ENCODE results near the gene HES5.

The HES5 gene

DNA sequence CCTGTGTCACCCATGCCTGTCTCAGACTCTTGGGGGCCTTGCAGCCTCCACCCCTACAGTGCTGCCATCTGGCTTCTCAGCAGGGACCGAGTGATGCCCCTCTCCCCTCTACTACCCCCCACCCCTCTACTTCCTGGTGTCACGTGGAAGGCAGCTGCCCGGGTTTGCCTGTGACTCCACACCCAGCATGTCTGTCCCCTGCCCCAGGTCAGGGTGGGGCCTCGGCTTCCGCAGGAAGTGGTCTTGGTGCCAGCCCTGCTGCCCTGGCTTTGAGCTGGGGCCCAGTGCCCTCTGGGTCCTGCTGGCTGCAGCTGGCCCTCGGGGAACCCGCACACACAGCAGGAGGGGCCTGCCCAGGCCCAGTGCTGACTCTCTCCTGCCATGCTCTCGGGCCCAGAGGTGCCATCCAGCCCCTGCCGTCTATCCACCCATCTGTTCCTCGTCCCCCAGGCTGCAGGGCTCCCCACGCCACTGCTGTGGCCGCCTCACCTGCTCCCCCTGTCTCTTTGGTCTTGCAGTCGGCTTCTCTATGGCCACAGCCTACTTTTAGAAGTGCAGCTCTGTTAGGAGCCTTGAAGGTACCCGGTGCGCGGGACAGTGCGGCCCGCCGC lies 30.0 kb downstream of the HES5 start:
- no peak for DNase-seq

DNA sequence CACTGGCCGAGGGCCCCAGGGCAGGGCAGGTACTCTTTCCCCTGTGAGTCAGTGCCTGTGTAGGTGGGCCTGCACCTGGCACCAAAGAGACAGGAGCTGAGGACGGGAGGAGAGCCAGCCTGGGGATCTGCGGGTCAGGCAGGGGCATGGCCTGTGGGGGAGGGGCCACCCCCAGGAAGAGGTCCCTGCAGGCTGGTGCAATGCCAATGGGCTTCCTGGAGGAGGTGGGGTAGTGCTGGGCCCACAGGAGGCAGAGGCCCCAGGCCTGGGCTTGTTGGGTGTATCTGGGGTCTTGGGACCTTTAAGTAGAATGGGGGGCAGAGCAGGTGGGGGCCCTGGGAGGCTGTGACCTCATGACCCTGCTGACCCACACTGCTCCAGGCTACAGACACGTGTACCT lies 30.8 kb downstream of the HES5 start:
- no peak for DNase-seq

DNA sequence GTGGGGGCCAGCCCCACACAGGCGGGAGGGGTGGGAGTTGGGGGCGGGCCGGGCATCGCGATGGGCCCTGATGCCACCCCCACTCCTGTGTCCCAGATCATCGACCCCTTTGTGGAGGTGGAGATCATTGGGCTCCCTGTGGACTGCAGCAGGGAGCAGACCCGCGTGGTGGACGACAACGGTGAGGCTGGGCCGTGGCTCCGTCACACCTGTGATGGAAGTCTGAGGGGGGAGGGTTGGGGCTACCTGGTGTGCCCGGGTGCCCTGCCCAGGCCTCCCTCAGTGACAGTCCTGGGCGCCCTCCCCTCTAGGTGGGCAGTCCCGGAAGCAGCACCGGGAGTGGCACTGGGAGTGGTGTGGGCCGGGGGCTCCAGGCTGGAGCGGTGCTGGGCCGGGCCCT lies 31.4 kb downstream of the HES5 start:
- DNase-seq: no peak

DNA sequence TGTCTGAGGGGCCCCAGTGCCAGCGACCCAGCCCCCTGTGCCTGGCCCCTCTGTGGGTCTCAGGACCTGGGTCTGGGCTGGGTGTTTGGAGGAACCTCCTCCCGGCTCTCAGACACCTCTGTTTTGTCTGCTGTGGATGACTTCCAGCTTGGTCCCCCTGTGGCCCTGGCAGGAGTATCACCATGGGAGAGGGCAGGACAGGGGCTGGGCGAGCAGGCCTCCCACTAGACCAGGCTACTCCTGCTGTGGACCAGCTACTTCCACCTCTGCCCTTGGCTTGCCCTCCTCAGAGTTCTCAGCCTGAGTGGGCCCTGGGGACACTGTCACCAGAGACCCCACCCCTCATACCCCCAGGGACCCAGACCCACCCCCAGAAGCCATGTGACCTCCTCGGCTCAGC lies 32.2 kb downstream of the HES5 start:
- DNase-seq: no peak

GRCh38 chr1:2496746-2497145 lies 33.3 kb downstream of the HES5 start:
- no peak for DNase-seq

GRCh38 chr1:2496087-2496622 lies 33.9 kb downstream of the HES5 start:
- DNase-seq: peak in 1 of 2 experiments; percentile 46

DNA sequence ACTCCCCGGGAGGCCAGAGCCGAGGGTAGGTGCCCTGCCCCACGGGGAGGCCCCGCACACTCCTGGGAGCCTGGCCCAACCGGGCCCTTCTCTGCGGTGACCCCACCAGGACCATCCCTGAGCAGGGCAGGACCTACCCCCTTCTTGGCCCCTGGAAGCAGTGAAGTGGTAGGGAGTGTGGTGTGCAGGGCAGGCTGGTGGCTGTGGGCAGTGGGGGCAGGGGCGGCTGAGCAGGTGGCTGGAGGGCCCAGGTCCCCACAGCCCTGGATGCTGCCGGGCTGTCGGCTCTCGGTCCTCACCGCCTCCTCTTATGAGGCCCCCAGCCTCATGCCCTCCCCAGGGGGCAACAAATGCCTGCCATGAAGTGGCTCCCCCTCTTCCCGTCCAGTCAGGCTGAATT lies 34.5 kb downstream of the HES5 start:
- no peak for DNase-seq

DNA sequence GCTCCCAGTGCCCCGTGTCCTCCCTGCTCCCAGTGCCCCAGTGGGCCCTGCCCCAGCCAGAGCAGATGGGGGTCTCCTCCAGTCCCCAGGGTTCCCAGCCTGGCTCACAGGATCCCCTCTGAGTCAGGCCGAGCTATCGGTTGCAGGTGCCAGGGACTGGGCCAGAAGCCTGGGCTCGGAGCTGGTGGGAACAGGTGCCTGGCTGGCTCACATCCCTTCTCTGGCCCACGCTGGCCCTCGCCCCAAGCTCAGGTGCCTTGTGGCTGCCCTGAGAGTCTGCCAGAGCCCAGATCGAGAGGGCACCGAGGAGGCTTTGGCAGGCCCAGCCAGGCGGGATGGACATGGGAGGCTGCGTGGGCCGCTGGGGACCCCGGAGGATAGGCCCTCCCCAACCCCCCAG lies 35.0 kb downstream of the HES5 start:
- no peak for DNase-seq

GRCh38 chr1:2494323-2494693 lies 35.8 kb downstream of the HES5 start:
- peak in 1 of 2 experiments; percentile 28 for DNase-seq

GRCh38 chr1:2493691-2494322 lies 36.3 kb downstream of the HES5 start:
- no peak for DNase-seq

DNA sequence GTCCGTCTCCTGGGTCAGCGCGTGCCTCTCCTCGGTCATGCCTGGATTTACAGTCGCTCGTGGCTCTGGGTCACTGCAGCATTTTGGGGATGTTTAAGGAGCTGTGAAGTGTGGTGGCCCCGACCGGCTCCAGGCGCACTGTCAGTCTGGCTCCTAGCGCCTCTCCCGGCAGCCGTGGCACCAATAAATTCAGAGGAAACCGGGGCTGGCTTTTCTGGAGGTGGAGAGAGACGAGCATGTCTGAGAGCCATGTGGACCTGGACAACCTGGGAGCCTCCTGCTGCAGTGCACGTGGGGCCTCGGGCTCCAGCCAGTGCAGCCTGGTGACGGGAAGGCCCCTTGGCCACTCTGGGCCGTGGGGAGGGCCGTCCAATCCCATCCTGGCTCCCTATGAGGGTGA lies 36.8 kb downstream of the HES5 start:
- no peak for DNase-seq

- no peak for DNase-seq
These were observed 38.0 kb downstream of the HES5 start for GRCh38 chr1:2492091-2492490.

GRCh38 chr1:2489615-2490014 lies 40.4 kb downstream of the HES5 start:
- no peak for DNase-seq

- no peak for DNase-seq
These were observed 41.4 kb downstream of the HES5 start for GRCh38 chr1:2488688-2489087.

- DNase-seq: no peak
These were observed 43.5 kb downstream of the HES5 start for GRCh38 chr1:2486558-2486957.

GRCh38 chr1:2486041-2486440 lies 44.0 kb downstream of the HES5 start:
- DNase-seq: no peak

DNA sequence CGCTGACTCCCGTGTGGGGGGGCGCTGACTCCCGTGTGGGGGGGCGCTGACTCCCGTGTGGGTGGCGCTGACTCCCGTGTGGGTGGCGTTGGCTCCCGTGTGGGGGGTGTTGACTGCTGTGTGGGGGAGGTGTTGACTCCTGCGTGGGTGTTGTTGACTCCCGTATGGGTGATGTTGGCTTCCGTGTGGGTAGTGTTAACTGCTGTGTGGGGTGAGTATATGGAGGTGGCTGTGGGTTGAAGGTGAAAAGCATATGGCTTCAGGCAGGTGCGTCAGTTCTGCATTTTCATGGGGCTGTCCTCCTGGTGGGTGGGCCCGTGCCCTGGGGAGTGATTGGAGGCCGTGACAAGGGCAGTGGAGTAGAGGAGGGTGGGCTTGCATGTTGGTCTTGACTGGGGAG lies 46.1 kb downstream of the HES5 start:
- no peak for DNase-seq

DNA sequence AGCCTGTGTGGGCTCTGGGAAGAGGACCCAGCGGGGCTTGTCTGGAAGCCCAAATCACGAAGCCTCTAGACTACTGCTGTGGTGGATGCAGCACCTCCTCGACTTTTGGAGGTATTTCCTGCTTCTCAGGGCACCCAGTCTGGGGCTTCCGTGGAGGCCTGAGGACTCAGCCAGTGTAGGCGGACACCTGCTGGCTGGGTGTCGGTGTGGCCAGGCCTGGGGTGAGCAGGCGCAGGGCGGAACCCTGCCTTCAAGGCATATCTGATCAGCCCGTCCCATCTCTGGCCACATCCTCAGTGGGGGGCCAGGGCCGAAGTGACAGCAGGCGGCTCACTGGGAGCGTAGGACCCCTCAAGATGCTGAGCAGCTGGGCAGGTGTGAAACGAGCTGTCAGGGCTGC lies 47.0 kb downstream of the HES5 start:
- no peak for DNase-seq

- no peak for DNase-seq
These were observed 47.5 kb downstream of the HES5 start for GRCh38 chr1:2482588-2482987.

GRCh38 chr1:2481885-2482284 lies 48.2 kb downstream of the HES5 start:
- DNase-seq: no peak

GRCh38 chr1:2480986-2481364 lies 49.1 kb downstream of the HES5 start:
- DNase-seq: peak in 1 of 2 experiments; percentile 14

DNA sequence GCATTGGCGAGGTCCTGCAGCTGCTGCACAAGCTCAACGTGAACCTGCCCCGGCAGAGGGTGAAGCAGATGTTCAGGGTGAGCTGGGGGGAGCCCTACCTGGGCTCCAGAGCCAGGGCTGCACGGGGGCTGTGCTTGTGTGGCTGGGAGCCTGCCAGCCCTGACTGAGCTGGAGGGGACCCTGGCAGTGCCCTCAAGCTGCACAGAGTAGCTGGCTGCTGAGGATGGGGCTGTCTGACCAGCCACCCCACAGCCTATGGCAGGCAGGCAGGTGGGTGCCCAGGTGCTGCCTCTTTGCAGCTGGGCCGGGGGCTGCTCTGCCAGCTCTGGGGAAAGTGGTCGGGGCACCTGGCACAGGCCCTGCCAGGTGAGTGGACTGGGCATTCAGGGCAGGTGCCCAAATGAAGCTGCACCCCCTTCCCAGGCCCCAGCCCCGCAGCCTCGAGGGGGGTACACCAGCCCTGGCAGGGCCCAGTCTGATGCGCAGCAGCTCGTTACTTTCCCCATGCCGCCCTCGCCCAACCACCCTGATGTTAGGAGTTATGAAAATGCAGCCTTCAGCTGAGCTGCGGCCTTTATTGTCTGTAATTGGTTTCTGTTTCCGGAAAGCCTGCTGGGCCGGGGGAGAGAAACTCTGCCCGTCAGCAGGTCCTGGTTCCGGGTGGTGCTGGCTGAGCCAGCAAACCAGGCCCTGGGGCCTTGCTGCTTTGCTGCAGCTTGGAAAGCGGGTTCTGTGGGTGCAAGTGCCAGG lies 49.7 kb downstream of the HES5 start:
- DNase-seq: no peak

- no peak for DNase-seq
These were observed 50.4 kb downstream of the HES5 start for GRCh38 chr1:2479618-2480017.

GRCh38 chr1:2479186-2479585 lies 50.9 kb downstream of the HES5 start:
- DNase-seq: no peak
